GM19397 (cell line): ENCODE results near the gene SELL.
"Not testable (repeated sequence)": the region's sequence is repeated elsewhere in the genome, so short reads cannot be mapped to it uniquely, and the experiment has no call there.

Experiments
- ATAC-seq: cut with Tn5 transposase; IDR thresholded peaks from one replicate; pipeline ENCODE4 v1.9.1; 2021; ENCODE audit warnings: mild to moderate bottlenecking, moderate library complexity; ENCODE audit not compliant: unreplicated experiment

SELL gene

GRCh38 chr1:169670244-169670643 lies 41.2 kb downstream of the SELL start:
- ATAC-seq = not testable (repeated sequence)

GRCh38 chr1:169667699-169668596 lies 43.5 kb downstream of the SELL start:
- not testable (repeated sequence) for ATAC-seq

- ATAC-seq = not testable (repeated sequence)
Measured at GRCh38 chr1:169667227-169667639, 44.2 kb downstream of the SELL start.

GRCh38 chr1:169662680-169663079 lies 48.7 kb downstream of the SELL start:
- ATAC-seq = not testable (repeated sequence)

GRCh38 chr1:169661066-169661465 lies 50.4 kb downstream of the SELL start:
- not testable (repeated sequence) for ATAC-seq

- not testable (repeated sequence) for ATAC-seq
Measured at GRCh38 chr1:169658777-169659176, 52.6 kb downstream of the SELL start.

GRCh38 chr1:169653873-169654272 lies 57.5 kb downstream of the SELL start:
- ATAC-seq = no peak

- ATAC-seq = no peak
Measured at GRCh38 chr1:169651035-169651434, 60.4 kb downstream of the SELL start.

- no peak for ATAC-seq
Measured at GRCh38 chr1:169650551-169650950, 60.9 kb downstream of the SELL start.

GRCh38 chr1:169648709-169649108 lies 62.7 kb downstream of the SELL start:
- ATAC-seq = no peak

- ATAC-seq = no peak
Measured at GRCh38 chr1:169648187-169648586, 63.2 kb downstream of the SELL start.

GRCh38 chr1:169647512-169647911 lies 63.9 kb downstream of the SELL start:
- ATAC-seq = no peak

- no peak for ATAC-seq
Measured at GRCh38 chr1:169644297-169644696, 67.1 kb downstream of the SELL start.
